HUES64 (cell line): ENCODE results near the gene TJP1.
"Not testable (repeated sequence)": the region's sequence is repeated elsewhere in the genome, so short reads cannot be mapped to it uniquely, and the experiment has no call there.

ENCODE experiments used
- H3K27ac ChIP-seq: 2 replicates; pipeline ENCODE4 v1.7.0; 2013; ENCODE audit warnings: low read depth, low read length, inconsistent platforms
- H3K27me3 ChIP-seq: 2 replicates; pipeline ENCODE4 v1.6.1; 2013; ENCODE audit warnings: mild to moderate bottlenecking, low read length; ENCODE audit not compliant: insufficient read depth
- H3K36me3 ChIP-seq: 2 replicates; pipeline ENCODE4 v1.6.1; 2013; ENCODE audit warnings: mild to moderate bottlenecking, low read length; ENCODE audit not compliant: insufficient read depth
- H3K4me1 ChIP-seq: 2 replicates; pipeline ENCODE4 v1.6.1; 2013; ENCODE audit warnings: mild to moderate bottlenecking, low read length, moderate library complexity; ENCODE audit not compliant: insufficient read depth
- H3K4me3 ChIP-seq: 2 replicates; pipeline ENCODE4 v1.5.1; 2013; ENCODE audit warnings: mild to moderate bottlenecking, low read length, moderate library complexity
- H3K9ac ChIP-seq: 2 replicates; pipeline ENCODE4 v1.6.1; 2013; ENCODE audit warnings: mild to moderate bottlenecking, low read depth, low read length
- H3K9me3 ChIP-seq: 2 replicates; pipeline ENCODE4 v1.6.1; 2013; ENCODE audit warnings: low read depth, low read length; ENCODE audit not compliant: insufficient read depth
- WGBS: fragments of 150-250, 120-280 bp; methylation state at CpG from one replicate; pipeline ENCODE4 v1.1.7; 2013; ENCODE audit warnings: missing lambda C conversion rate; 5-methylcytosine and 5-hydroxymethylcytosine counted together

Gene TJP1

DNA sequence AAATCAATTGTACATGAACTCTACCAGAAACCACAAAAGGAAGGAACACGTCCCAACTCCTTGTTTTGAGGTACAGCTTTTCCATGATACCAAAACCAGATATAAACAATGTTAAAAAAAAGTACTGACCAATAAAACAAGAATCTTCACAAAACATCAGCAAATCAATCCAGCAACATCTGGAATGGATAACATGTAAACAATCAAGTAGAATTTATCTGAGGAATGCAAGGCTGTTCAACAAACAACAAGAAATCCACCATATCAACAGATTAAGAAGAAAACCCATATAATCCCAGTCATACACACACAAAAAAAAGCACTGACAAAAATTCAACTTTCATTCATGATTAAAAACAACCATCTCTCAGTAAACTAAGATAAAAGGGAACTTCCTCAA, 26.7 kb downstream of the TJP1 start:
- H3K4me1 ChIP-seq, result no peaks in the 10 kb centered on the region; the same call in 1 of the 2 replicates
- H3K27me3 ChIP-seq, result no peaks in the 10 kb centered on the region
- no peaks in the 10 kb centered on the region; the same call in 1 of the 2 replicates for H3K9me3 ChIP-seq
- peaks cover 47% of the 10 kb centered on the region for H3K36me3 ChIP-seq
- 95% methylated on average over 1 of the region's 1 CpG for WGBS
- no peak overlapping the region for H3K9ac ChIP-seq
- no peak overlapping the region for H3K27ac ChIP-seq
- H3K4me3 ChIP-seq, result no peak overlapping the region

DNA sequence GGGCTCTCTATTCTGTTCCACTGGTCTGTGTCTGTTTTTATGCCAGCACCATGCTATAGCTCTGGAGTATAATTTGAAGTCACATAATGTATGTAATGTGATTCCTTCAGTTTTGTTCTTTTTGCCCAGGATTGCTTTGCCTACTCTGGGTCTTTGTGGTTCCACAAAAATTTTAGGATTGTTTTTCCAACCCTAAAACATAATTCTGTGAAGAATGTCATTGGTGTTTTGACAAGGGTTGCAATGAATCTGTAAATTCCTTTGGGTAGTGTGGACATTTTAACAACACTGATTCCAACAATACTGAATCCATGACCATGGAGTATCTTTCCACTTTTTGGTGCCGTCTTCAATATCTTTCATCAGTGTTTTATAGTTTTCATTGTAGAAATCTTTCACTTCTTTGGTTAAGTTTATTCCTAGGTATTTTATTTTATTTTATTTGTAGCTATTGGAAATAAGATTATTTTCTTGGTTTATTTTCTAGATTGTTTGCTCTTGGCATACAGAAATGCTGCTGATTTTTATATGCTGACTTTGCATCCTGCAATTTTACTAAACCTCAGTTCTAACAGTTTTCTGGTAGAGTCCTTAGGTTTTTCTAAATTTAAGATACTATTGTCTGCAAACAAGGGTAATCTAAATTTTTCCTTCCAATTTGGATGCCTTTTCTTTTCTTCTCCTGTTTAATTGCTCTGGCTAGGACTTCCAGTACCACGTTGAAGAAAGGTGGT, 29.7 kb downstream of the TJP1 start:
- H3K4me1 ChIP-seq, result peaks cover 12% of the 10 kb centered on the region
- H3K9me3 ChIP-seq, result no peaks in the 10 kb centered on the region; the same call in 1 of the 2 replicates
- H3K9ac ChIP-seq, result no peak overlapping the region
- peaks cover 24% of the 10 kb centered on the region for H3K36me3 ChIP-seq
- no peaks in the 10 kb centered on the region for H3K27me3 ChIP-seq
- H3K27ac ChIP-seq, result no peak overlapping the region
- H3K4me3 ChIP-seq, result no peak overlapping the region
- 80% methylated on average over 1 of the region's 2 CpGs for whole genome bisulfite sequencing

DNA sequence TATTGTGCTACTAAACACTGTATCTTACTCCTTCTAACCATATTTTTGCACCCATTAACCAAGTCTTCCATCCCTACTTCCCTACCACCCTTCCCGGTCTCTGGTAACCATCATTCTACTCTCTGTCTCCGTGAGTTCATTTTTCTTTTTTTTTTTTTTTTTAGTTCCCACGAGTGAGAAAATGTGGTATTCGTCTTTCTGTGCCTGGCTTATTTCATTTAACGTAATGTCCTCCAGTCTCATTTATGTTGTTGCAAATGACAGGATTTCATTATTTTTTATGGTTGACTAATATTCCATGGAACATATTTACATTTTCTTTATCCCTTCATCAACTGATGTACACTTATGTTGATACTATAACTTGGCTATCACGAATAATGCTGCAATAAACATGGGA, 31.7 kb downstream of the TJP1 start:
- Histone ChIP-seq H3K36me3 (peaks cover 14% of the 10 kb centered on the region), H3K4me3 (no peak overlapping the region), H3K9me3 (no peaks in the 10 kb centered on the region), H3K27ac (no peak overlapping the region), H3K27me3 (no peaks in the 10 kb centered on the region), H3K4me1 (peaks cover 21% of the 10 kb centered on the region), H3K9ac (no peak overlapping the region)
- WGBS, result 95% methylated on average over 3 of the region's 6 CpGs

DNA sequence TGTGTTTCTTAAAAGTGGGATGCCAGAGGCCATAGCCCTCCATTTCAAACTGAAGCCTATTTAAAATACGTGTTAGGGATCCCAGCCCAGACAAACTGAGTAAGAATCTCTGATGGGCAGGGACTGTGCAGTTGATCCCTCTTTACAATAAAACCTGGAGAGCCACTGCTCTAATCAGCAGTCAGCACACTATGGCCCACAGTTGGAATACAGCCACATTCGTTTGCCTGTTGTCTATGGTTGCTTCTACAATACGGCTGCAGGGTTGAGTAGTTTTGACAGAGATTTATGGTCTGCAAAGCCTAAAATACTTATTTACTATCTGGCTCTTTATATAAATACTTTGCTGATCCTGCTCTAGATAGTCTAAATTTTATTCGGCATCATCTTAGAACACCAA, 32.4 kb downstream of the TJP1 start:
- Histone ChIP-seq H3K4me3 (no peak overlapping the region), H3K27me3 (no peaks in the 10 kb centered on the region), H3K4me1 (peaks cover 24% of the 10 kb centered on the region), H3K9ac (no peak overlapping the region), H3K36me3 (peaks cover 14% of the 10 kb centered on the region), H3K27ac (no peak overlapping the region), H3K9me3 (no peaks in the 10 kb centered on the region)
- WGBS, result 87% methylated on average over 4 of the region's 4 CpGs

DNA sequence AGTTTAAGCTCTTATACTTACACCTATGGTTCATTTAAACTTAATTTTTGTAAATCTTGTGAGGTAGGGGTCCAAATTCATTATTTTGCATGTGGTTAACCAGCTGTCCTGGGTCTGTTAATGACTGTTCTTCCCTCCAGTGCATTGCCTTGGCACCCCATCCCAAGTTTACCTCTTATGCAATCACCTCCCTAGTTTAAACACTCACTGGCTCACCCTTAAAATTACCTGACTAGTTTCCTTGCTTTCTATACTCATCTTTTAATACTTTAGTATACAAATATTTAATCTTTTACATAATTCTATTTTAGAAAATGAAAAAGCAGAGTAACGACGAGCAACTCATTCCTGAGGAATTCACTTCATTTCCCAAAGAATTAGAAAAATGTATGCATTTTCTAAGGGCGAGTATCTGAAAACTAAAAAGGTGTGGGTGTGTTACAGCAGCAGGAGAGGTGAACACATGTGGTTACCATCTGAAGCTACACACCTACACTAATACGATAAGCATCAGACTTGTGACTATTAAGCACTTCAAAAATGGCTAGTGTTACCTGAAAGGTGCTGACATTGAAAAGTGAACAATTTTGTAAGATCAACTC, 33.7 kb downstream of the TJP1 start:
- Histone ChIP-seq H3K36me3 (peaks cover 3% of the 10 kb centered on the region), H3K27me3 (no peaks in the 10 kb centered on the region), H3K9ac (no peak overlapping the region), H3K4me1 (peaks cover 24% of the 10 kb centered on the region), H3K4me3 (no peak overlapping the region), H3K9me3 (no peaks in the 10 kb centered on the region), H3K27ac (no peak overlapping the region)
- WGBS, result 88% methylated on average over 1 of the region's 4 CpGs

DNA sequence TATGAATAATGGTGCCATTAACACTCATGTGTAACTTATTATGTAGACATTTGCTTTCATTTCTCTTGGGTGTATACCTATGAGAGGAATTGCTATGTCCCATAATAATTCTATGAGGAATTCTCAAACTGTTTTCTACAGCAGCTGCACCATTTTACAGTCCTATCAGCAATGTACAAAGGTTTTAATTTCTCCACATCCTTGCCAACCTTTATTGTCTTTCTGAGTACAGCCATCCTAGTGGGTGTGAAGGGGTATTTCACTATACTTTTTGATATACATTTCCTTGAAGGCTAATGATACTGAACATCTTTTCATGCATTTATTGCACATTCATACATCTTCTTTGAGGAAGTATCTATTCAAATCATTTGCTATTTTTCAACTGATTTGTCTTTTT, 34.5 kb downstream of the TJP1 start:
- no peak overlapping the region for H3K9ac ChIP-seq
- H3K4me1 ChIP-seq, result peaks cover 24% of the 10 kb centered on the region
- H3K27me3 ChIP-seq, result no peaks in the 10 kb centered on the region
- H3K4me3 ChIP-seq, result no peak overlapping the region
- no peak overlapping the region for H3K27ac ChIP-seq
- H3K9me3 ChIP-seq, result no peaks in the 10 kb centered on the region
- H3K36me3 ChIP-seq, result no peaks in the 10 kb centered on the region

DNA sequence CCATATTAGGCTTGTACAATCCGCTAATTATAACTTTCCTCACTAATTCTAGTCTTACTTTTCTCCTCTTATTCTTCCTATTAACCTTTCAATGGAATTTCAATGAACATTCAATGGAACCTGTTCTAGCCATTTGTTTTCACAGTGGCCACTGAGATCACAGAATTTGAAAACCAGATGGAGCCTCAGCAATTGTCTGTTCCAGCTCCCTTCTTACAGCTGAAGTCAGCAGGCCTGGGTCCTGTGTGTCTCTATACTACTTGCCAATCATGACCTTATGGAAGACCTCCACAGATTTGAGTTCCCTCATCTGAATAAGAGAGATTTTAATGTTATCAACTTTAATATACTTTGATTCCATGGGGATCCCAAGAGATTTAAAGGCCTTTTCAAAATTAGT, 36.6 kb downstream of the TJP1 start:
- 95% methylated on average over 1 of the region's 1 CpG for WGBS
- Histone ChIP-seq H3K27ac (peak overlapping the region; percentile 43; the same call in 1 of the 2 replicates), H3K9me3 (peaks cover 7% of the 10 kb centered on the region), H3K27me3 (no peaks in the 10 kb centered on the region), H3K9ac (no peak overlapping the region), H3K36me3 (no peaks in the 10 kb centered on the region), H3K4me1 (peaks cover 24% of the 10 kb centered on the region), H3K4me3 (no peak overlapping the region)

DNA sequence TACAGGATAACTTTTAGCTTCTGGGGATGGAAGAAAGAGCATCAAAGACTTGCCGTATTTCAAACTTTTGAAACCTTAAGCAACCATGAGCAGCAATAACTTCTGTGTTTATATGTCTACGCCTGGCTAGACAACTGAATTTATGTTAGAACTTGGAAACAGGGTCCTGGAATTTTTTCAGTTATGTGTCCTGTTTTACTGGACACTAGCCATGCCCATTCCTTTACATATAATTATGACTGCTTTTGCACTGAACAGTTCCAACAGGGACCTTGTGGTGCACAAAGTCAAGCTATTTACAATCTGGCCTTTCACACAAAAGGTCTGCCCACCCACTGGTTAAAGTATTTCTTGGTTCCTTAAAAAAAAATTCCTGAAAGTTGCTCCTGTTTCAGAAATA, 37.1 kb downstream of the TJP1 start:
- peak overlapping the region; percentile 23; the same call in 1 of the 2 replicates for H3K27ac ChIP-seq
- peaks cover 11% of the 10 kb centered on the region for H3K9me3 ChIP-seq
- H3K27me3 ChIP-seq, result no peaks in the 10 kb centered on the region
- H3K36me3 ChIP-seq, result no peaks in the 10 kb centered on the region; the same call in 1 of the 2 replicates
- H3K9ac ChIP-seq, result no peak overlapping the region
- WGBS, result 98% methylated on average over 2 of the region's 2 CpGs
- H3K4me1 ChIP-seq, result peaks cover 24% of the 10 kb centered on the region
- no peak overlapping the region for H3K4me3 ChIP-seq

DNA sequence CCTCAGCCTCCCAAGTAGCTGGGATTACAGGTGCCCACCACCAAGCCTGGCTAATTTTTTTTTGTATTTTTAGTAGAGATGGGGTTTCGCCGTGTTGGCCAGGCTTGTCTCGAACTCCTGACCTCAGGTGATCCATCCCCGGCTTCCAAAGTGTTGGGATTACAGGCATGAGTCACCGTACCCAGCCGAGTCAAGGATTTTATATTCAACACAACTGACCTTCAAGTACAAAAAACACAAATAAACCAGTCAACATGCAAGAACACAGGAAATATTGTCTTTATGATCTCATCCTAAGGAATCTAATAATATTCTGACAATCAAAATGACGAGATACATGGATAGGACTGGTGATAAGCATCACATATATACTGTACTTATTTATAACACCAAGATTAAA, 37.9 kb downstream of the TJP1 start:
- peaks cover 26% of the 10 kb centered on the region for H3K4me1 ChIP-seq
- no peaks in the 10 kb centered on the region; the same call in 1 of the 2 replicates for H3K36me3 ChIP-seq
- 91% methylated on average over 6 of the region's 7 CpGs for WGBS
- H3K27me3 ChIP-seq, result no peaks in the 10 kb centered on the region
- peaks cover 13% of the 10 kb centered on the region for H3K9me3 ChIP-seq
- H3K4me3 ChIP-seq, result no peak overlapping the region
- no peak overlapping the region for H3K9ac ChIP-seq
- H3K27ac ChIP-seq, result no peak overlapping the region

DNA sequence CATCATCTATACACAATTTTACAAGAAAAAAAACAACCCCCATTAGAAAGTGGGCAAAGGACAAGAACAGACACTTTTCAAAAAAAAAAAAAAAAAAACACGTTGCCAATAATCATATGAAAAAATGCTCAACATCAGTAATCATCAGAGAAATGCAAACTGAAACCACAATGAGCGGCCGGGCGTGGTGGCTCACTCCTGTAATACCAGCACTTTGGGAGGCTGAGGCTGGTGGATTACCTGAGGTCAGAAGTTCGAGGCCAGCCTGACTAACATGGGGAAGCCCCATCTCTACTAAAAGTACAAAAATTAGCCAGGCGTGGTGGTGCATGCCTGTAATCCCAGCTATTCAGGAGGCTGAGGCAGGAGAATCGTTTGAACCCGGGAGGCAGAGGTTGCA, 39.5 kb downstream of the TJP1 start:
- not testable (repeated sequence) for H3K4me3 ChIP-seq, H3K36me3 ChIP-seq, H3K27ac ChIP-seq, H3K27me3 ChIP-seq, H3K9ac ChIP-seq
- WGBS, result 87% methylated on average over 8 of the region's 8 CpGs
- peaks cover 32% of the 10 kb centered on the region for H3K4me1 ChIP-seq
- peaks cover 13% of the 10 kb centered on the region for H3K9me3 ChIP-seq

DNA sequence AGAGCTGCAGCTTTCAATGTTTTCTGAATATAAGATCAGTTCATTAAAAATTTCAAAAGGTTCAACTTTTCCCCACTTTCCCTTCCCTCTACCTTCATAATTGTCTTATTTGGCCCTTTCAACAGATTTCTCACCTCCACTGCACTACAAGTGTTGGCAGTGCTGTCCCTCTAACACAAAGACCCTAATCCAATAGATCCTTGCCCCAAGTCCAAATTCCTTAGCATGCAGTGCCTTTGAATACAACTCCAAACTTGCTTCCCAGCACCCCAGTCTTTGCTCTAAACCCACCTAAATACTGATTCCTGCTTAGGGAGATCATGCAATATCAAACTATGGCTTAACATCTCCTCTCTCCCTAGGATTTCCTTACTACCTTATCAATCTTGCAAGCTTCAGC, 43.9 kb downstream of the TJP1 start:
- no peaks in the 10 kb centered on the region; the same call in 1 of the 2 replicates for H3K36me3 ChIP-seq
- H3K27me3 ChIP-seq, result no peaks in the 10 kb centered on the region
- peaks cover 39% of the 10 kb centered on the region for H3K4me1 ChIP-seq
- no peak overlapping the region for H3K27ac ChIP-seq
- H3K9me3 ChIP-seq, result peaks cover 13% of the 10 kb centered on the region
- H3K9ac ChIP-seq, result no peak overlapping the region
- no peak overlapping the region for H3K4me3 ChIP-seq
